Measurements from ENCODE around the gene LRCH1.

The LRCH1 gene

DNA sequence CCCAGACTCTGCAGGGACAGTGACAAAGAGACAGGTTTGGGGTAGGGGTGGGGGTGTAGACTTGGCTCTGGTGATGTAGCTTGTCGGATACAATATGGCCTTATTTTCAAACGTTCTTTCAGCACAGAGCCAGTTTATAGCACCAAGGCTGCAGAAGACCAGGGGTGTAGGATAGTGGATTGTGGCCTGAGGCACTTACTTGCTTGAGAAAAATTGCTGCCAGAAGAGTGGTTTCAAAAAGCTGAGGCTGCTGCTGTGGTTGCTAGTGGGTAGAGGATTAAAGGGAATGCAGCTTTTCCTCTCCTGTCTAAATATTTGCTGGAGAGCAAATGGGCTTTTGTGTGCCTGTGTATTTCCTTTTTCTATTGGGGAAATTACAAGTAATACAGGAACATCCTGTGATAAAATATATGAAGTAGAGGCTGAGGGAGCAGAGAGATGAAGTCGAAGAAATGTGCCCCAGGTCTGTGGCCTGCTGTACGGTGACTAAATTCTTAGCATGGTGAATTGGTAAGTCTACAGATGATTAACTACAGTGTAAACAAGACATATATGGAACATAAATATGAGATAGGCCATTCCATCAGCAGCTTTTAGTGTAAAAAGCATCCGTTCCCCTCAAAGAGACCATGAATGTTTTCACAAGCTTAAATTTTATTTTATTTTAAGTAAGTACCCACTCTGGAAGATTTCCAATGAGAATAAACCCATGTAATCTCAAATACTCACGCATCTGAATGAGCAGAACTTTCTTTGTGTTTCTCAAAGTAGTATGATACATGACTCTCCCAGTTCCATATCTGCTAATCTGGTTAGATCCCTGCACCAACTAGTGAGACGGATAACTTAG, 112.9 kb downstream of the LRCH1 start:
- DNase-seq (ENCODE audit: low spot score), result no peak

- DNase-seq (ENCODE audit: low spot score), result no peak
These were observed 113.9 kb downstream of the LRCH1 start for GRCh38 chr13:46666727-46667456.

- DNase-seq (ENCODE audit: low spot score), result peak; percentile 31
These were observed 114.8 kb downstream of the LRCH1 start for GRCh38 chr13:46667687-46668281.

DNA sequence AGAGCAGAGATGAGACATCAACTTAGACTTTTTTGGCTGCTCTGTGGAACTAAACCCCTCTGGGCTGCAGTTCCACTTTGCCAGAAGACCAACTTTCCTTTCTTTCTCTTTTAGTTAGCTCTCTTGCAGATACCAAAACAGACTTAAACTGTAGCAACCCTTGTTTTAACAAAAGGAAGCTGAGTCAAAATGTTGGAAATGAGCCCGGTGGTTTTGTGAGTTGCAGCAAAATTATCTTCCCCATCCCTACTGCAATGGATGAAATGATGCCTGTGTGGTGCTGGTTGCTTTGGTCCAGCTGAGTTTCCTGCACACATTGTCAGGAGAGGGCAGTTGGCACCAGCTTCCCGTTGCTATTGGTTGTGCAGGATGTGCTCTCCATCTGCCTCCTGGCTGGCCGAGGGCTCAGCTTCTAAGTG, 115.3 kb downstream of the LRCH1 start:
- no peak for DNase-seq (ENCODE audit: low spot score)

DNA sequence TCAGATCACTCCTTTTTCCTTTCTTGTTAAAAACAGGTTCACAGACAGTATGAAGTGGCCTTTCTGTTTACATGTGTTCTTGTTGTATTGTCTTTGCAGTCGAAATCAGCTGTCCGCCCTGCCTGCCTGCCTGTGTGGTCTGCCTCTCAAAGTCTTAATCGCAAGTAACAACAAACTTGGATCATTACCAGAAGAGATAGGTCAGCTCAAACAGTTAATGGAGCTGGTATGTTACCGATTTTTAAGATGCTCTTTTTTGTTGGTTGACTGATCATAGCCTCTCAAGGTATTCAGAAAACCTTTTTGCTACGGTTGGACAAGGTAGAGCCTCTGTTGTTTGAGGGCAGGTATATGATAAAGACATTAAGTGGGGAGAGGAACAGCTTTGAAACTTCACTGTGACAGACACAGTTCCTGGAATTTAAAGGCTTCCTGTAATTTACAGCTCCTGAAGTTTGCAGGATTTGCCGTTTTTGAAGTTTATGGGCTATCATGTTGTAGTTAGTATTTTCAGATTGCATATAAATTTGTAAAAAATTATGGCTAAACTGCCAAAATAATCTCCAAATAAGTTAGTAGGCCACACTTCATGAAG, 116.1 kb downstream of the LRCH1 start:
- no peak for DNase-seq (ENCODE audit: low spot score)

- no peak for DNase-seq (ENCODE audit: low spot score)
These were observed 119.5 kb downstream of the LRCH1 start for GRCh38 chr13:46672338-46673090.

DNA sequence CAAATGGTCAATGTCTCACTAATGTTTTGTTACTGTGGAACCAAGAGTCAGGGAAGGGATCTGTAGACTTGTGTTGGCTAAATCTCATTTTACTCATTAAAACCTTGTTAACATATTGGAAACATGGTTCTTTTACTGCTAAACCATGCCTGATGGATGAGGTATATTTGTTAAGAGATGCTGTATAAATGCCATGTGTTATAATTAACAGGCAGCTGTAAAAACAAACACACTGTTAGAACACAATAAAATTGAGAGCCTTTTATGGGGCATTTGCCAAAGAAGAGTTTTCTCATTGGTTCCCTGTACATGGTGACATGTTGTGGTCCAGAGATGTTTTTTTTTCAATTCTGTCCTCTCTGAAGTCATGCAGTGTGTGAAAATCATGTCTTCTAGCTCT, 122.0 kb downstream of the LRCH1 start:
- no peak for DNase-seq (ENCODE audit: low spot score)

- no peak for DNase-seq (ENCODE audit: low spot score)
These were observed 123.4 kb downstream of the LRCH1 start for GRCh38 chr13:46676378-46676725.

- DNase-seq (ENCODE audit: low spot score), result peak; percentile 25
These were observed 126.6 kb downstream of the LRCH1 start for GRCh38 chr13:46679369-46680120.

DNA sequence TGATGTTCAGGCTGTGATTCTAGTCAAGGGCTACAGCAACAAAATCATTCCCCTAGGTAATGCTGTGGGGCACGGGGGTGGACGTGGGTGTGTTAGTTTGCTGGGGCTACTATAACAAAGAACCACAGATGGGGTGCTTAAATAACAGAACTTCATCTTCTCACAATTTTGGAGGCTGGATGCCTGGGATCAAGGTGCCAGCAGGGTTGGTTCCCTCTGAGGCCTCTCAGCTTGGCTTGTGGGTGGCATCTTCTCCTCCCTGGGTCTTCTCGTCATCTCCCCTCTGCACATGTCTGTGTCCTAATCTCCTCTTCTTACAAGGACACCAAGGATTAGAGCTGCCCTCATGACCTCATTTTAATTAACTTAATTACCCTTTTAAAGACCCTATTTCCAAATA, 129.0 kb downstream of the LRCH1 start:
- DNase-seq (ENCODE audit: low spot score), result no peak

DNA sequence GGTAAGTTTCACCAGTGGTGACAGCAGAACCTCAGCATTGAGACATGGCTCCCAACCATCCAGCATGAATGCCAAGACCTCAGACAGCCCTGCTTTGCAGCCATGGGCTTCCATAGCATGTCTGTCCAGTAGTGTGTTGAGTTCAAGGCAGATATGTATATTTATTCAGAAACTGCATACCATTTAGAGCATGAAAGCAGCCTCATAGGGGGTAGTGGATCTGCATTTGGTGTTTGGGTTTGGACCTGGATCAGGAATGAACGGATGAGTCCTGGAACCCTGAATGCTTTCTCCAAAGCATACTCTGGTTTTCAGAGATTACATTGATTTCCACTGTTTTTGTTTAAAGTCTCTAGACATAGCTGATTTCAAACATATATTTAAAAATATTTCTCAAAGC, 129.7 kb downstream of the LRCH1 start:
- DNase-seq (ENCODE audit: low spot score), result no peak

DNA sequence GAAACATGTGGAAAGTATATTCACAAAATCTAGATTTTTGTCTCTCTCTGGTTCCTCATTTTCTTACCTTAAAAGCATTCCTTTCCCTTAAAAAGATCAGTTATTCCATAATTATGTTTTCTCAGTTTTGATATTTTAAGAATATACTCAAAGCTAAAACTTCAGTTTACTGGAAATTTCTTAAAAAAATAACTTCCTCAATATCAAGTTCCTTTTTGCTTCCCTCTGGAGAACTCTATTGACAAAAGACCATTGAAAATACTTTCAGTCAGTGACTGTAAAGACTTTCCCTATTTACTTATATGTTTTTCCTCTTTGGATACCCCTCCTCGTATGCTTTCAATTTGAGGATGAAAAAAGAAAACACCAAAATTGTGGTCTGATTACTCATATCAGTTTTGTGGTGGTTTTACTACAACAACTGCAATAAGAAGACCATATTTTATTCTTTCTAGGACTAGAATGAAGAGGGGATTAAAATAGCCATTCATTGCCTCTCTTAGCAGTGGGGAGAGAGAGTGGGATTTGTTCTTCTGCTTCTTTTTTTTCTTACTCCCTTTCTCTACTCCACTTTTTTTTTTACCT, 130.8 kb downstream of the LRCH1 start:
- DNase-seq (ENCODE audit: low spot score), result no peak

- no peak for DNase-seq (ENCODE audit: low spot score)
These were observed 131.5 kb downstream of the LRCH1 start for GRCh38 chr13:46684287-46685001.

- no peak for DNase-seq (ENCODE audit: low spot score)
These were observed 132.2 kb downstream of the LRCH1 start for GRCh38 chr13:46685006-46685730.

- DNase-seq (ENCODE audit: low spot score), result no peak
These were observed 133.2 kb downstream of the LRCH1 start for GRCh38 chr13:46686171-46686570.

DNA sequence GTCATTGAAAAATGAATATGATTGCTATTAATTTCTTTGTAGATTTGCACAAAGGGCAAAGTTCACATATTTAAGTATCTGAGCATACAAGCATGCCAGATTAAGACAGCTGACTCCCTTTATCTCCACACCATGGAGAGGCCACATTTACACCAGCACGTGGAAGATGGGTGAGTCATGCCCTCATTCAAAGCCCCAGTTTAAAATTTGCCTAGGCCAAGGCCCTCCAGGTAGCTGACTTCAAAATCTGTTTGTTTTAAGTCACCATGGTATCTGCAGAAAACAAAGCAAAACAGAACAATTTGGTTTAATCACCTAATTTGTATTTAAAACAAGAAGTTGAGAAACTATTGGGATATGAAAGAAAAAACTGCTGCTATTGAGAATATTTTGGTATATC, 134.8 kb downstream of the LRCH1 start:
- DNase-seq (ENCODE audit: low spot score), result no peak

- no peak for DNase-seq (ENCODE audit: low spot score)
These were observed 135.3 kb downstream of the LRCH1 start for GRCh38 chr13:46688306-46688705.

DNA sequence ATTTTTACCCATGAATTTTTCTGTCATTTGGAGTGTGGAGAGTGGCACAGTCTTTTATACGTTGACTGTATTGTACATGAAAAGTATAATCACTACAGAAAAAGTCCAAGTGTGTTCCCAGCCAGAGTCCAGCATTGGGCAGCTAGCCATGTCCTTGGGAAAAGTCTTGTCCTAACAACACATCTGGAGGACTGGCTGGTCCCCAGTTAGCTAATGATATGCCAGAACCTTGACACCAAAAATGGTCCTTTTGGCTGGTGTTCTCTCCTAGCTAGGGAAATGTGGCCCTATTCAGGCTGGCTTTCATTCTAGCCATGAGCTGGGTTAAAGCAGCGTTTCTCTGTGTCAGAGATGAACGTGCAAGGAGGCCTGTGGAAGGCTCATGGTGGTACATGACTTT, 145.0 kb downstream of the LRCH1 start:
- DNase-seq (ENCODE audit: low spot score), result no peak

GRCh38 chr13:46698910-46699460, 146.0 kb downstream of the LRCH1 start:
- DNase-seq (ENCODE audit: low spot score), result no peak
